Body of pancreas (tissue), 4 donors: Measurements from ENCODE around the gene AGXT2.

Experiments
- CTCF ChIP-seq, 7 experiments: fragments of 450-650 bp in 4 of 7; fragments of 200-600 bp in 3 of 7; sonication (generic) in 3 of 7; IDR thresholded peaks; one replicate each; pipeline ENCODE4 v1.5.1; 2016 to 2019; ENCODE audit warnings: antibody characterized with exemption in 7 of 7
- POLR2A ChIP-seq, 3 donors: fragments of 450-650 bp; IDR thresholded peaks; one replicate each; pipeline ENCODE4 v1.6.1; 2016; ENCODE audit warnings: antibody characterized with exemption in 3 of 3, mild to moderate bottlenecking in 2 of 3

GRCh38 chr5:35095366-35095765 is 47.6 kb upstream of the AGXT2 start:
- TF ChIP-seq POLR2A (IDR thresholded peaks at IDR 0.05) (no peak), CTCF (IDR thresholded peaks at IDR 0.05) (no peak)
